Smooth muscle cell of the coronary artery (primary cell): Measurements from ENCODE around the gene MKRN3. TPM values are rescaled to one million over a fixed set of nuclear protein-coding genes. Genes with fewer than 3 reads are reported as not detected.

Source experiments
- total RNA-seq: library from RNA; depleted of rRNA; stranded (reverse); fragments of >200 nt; gene quantifications from 2 replicates; pipeline ENCODE4 v1.2.3, GENCODE V29; 2014; ENCODE audit warnings: low replicate concordance

MKRN3 gene
- 0.90 and 1.4 TPM in 2 replicates for total RNA-seq

DNA sequence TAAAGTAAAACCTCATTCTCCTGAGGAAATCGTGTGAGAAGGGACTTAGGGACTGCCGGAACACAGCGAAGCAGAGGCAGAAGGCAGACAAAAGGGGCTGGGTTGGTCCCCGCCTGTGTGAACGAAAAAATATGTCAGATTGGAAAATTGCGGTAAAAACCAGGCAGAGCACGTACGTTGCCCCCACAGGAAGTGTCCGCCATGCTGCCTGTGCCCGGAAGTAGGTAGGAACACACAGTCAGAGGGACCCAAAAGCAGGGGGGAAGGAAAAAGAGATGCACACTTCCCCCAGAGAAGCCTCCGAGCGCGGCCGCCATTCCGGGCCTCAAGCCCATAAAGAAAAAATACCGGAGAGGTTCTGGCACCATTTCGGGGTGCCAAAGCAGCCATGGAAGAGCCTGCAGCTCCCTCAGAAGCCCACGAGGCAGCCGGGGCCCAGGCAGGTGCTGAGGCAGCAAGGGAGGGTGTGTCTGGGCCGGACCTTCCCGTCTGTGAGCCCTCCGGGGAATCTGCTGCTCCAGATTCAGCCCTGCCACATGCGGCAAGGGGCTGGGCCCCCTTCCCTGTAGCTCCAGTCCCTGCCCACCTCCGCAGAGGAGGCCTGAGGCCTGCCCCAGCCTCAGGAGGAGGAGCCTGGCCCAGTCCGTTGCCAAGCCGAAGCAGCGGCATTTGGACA, at the start of gene MKRN3:
MKRN3 (plus strand) TSS at position 280 of the 676 bp plus-strand sequence; CDS start at position 389, 109 bp downstream.

Other genes starting within 250 kb of the MKRN3 start
- gene GOLGA6L26, start 231.5 kb upstream of the MKRN3 start, total RNA-seq, result not detected in 2 replicates
- under 0.01 TPM in 1 of 2 replicates, not detected in the other for gene GOLGA8S, start 210.9 kb upstream of the MKRN3 start, total RNA-seq
- not detected in 2 replicates for gene GOLGA6L2, start 118.4 kb upstream of the MKRN3 start, total RNA-seq
- gene MAGEL2, start 82.2 kb downstream of the MKRN3 start, total RNA-seq, result under 0.01 TPM in 2 replicates
- gene NDN, start 121.6 kb downstream of the MKRN3 start, total RNA-seq, result 35.3 and 35.7 TPM in 2 replicates